ENCODE measurements around the gene VPS4B. TPM values are rescaled to one million over a fixed set of nuclear protein-coding genes. Genes with fewer than 3 reads are reported as not detected.
A peak's percentile ranks its signal among the peaks of the same experiment; 100 is the strongest.
"Not testable (repeated sequence)": the region's sequence is repeated elsewhere in the genome, so short reads cannot be mapped to it uniquely, and the experiment has no call there.

Gene VPS4B
- total RNA-seq, 1 donor from 2014 or later = 50.0 TPM

GRCh38 chr18:63373161-63373560 lies 49.1 kb downstream of the VPS4B start:
- DNase-seq (ENCODE audit: low read depth in 2 of 2) = no peak

DNA sequence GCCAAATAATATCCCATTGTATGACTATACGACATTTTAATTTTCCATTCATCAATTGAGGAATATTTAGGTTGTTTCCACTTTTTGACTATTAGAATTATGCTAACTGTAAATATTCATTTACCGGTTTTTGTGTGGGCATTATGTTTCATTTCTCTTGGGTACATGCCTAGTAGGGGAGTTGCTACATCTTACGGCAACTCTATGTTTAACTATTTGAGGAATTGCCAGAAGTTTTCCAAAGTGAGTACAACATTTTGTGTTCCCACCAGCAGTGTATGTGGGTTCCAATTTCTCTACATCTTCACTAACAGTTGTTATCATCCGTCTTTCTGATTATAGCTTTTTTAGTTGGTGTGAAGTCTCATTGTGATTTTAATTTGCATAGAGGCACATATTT lies 53.7 kb downstream of the VPS4B start:
- no peak for DNase-seq (ENCODE audit: low read depth in 2 of 2)

DNA sequence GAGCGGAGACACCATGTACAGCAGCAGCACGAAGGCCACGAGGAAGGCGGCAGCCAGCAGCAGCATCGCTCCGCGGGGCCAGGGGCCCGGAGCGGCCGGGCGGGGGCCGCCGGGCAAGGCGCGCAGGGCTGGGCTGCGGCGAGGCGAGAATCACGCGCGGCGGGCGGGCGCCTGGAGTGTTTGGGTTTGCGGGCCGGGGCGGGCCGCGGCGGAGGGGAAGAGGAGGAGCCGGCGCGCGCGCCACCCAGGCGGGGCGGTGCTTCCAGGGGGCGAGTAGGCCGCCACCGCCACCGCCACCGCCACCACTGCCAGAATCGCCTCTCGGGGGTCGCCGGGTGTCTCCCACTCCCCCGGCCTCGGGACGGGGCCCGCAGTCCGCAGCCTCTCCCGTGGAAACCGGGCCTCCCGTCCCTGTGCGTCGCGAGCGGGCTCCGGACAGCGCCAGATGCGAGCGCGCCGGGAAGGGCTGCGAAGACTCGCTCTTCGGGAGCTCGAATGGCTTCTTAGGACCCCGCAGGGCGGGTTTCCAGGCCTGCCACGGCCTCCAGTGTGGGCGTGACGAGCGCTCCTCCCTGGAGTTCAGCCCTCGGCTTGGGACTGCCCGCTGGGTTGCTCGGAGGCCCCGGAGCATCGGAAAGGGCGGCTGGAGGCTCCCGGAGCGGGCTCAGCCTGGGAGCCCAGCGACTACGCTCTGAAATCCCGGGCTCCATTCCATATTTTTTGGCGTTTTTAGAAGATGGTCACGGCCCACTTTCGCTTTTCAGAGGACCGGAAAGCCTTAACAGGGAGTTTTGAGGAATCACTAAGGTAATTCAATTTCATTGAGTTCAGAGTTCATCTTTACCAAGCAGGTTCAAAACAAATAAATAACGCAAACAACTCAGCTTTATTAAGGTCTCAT lies 55.0 kb downstream of the VPS4B start, which contains the start of gene KDSR:
KDSR (minus strand) TSS at position 154 of the 901 bp plus-strand sequence; CDS start at position 66, 88 bp downstream.
- peak; percentile 98 for DNase-seq (ENCODE audit: low read depth in 2 of 2)

- DNase-seq (ENCODE audit: low read depth in 2 of 2) = peak; percentile 75 to 79
Measured at GRCh38 chr18:63366213-63367052, 55.8 kb downstream of the VPS4B start.

- peak in 1 of 2 donors; percentile 7 for DNase-seq (ENCODE audit: low read depth in 2 of 2)
Measured at GRCh38 chr18:63365876-63366212, 56.4 kb downstream of the VPS4B start.

- no peak for DNase-seq (ENCODE audit: low read depth in 2 of 2)
Measured at GRCh38 chr18:63363951-63364350, 58.3 kb downstream of the VPS4B start.

- DNase-seq (ENCODE audit: low read depth in 2 of 2) = not testable (repeated sequence)
Measured at GRCh38 chr18:63363420-63363819, 58.9 kb downstream of the VPS4B start.

DNA sequence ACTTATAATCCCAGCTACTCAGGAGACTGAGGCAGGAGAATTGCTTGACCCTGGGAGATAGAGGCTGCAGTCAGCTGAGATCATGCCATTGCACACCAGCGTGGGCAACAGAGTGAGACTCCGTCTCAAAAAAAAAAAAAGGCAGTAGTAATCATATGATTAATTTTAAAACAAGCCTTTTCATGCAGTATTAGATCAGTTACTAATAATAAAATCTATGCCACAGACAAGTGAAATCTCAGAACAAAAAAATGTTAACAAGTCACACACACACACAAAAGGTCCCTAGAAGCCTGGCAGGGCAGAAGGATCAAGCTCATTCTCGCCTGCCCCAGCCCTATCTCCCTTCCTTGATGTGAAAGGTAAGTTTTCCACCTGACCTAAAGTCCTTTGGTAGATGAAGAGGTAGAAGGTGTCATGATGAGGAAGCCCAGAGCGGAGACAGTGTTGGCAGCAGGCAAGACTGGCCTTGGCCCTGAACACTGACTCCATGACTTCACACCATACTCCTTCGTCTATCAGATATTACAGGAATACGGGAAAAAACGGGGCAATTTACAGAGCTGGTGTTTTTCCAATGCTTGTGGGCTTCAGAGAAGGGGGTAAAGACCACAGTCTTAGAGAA lies 65.9 kb downstream of the VPS4B start:
- no peak for DNase-seq (ENCODE audit: low read depth in 2 of 2)

DNA sequence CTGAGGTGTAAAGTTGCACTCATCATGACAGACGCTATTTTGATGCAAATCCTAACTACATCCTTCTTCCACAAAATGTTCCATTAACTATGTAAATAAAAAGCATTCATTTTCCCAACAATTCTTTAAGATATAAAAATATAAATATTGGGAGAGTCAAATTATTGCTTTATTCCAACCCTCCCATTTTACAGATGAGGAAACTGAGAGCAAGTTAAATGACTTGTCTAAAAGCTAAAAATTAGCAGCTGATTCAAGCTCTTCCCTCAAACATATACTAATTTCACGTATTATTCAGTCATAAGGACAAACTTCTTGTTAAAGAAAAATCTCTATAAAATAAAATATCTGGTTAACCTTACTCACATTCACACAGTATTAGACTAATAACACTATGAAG lies 72.0 kb downstream of the VPS4B start:
- DNase-seq (ENCODE audit: low read depth in 2 of 2) = no peak

GRCh38 chr18:63348508-63349136 lies 73.7 kb downstream of the VPS4B start:
- no peak for DNase-seq (ENCODE audit: low read depth in 2 of 2)

GRCh38 chr18:63346480-63347183 lies 75.6 kb downstream of the VPS4B start:
- DNase-seq (ENCODE audit: low read depth in 2 of 2) = no peak

DNA sequence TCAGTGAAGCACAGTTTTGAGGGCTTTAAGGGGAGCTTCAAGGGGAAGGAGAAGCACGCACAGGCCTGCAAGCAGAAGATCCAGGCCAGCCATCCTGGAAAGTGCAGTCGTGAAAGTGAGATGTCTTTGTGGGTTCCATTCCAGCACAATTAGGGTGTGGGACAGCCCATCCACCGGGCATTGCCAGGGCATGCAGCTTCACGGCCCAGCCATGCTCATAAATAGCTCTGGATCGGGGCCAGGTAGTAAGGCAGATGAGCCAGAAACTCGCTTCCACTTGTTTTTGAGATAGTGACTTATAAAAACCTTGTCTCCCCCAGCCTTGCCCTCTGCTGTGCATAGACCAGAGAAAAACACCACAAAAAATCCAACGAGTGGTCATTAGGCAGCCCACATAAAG lies 76.2 kb downstream of the VPS4B start:
- peak in 1 of 2 donors; percentile 32 for DNase-seq (ENCODE audit: low read depth in 2 of 2)

DNA sequence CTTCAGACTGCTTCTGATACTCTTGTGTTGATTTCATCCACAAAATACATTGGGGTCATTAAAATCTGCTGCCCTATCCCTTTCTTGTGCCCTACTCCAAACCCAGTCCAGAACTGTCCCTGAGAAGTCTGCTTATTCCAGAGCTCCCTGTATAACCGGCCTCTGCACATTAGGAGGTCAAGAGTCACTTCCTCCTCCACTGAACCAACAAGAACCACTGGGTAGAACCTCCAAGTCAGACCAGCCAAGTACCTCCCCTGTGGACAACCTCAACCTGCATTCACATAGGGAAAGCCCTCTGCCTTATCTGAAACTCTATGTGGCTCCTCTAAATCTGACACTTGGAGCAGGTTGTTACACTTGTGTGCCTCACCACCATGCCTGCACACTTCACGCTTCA lies 77.4 kb downstream of the VPS4B start:
- no peak for DNase-seq (ENCODE audit: low read depth in 2 of 2)

DNA sequence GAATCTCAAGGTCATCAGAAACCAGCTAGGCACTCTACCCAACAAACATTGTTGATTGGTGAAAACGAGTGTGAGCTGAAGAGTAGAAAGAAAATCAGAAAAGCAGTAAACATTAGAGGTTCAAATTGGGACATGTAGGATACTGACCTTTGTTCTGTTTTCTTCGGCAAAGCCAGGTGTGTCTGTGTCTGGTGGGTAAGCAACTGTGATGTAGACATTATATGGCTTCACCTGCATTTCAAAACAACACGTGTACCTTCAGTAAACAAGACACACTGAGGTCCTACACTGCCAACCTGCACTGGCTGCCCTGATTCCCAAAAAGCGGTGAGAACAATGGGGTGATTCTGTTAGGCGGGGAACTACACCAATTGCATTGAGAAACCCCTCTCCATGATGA lies 78.0 kb downstream of the VPS4B start:
- DNase-seq (ENCODE audit: low read depth in 2 of 2) = no peak

DNA sequence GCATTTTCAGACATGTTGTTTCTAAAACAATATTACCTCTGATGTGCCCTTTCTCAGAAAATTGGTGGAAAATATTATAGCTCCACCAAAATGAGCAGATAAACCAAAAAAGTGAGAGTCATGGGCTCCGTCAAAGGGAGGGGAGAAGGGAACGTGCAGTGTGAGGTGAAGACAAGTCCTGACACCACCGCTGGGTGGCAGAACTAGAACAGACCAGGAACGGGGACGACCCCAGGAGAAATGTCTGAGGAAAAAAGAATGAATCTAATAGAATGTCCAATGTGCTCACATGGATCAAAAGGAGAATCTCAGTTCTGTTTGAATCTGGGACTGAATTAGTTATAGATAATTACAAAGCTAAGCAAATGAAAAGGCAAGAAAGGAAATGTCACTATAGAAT lies 80.1 kb downstream of the VPS4B start:
- DNase-seq (ENCODE audit: low read depth in 2 of 2) = peak; percentile 33 to 62

DNA sequence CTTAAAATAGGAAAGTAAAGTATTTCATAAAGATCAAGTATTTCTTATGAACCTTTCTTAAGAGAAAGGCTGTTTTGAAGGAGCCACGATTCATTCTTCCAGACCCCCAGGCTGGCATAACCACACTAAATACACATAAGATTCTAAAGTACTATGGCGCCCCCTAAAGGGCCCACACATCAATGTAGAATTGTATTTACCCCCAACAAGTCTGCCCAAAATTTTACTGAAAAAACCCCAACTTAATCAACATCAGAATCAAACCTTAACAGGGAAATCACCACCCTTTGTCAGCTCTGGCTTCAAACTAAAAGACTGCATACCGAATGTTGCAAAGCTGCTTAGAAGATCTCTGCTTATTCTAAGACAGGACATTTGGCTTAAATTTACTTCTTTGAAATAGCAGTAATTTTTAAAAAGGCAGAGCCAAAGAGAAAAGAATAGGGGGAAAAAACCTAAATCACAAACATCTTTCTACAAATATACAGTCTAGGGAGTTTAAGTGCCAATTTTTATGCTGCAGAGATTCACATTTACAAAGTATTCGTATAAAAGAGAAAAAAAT lies 82.3 kb downstream of the VPS4B start:
- peak; percentile 54 to 55 for DNase-seq (ENCODE audit: low read depth in 2 of 2)
